Measurements from ENCODE around the gene TMEM201.

The TMEM201 gene

GRCh38 chr1:9609998-9610397, 21.3 kb downstream of the TMEM201 start:
- no peaks in the 10 kb centered on the region for H3K9me3 ChIP-seq (ENCODE audit: control insufficient read depth in 2 of 2, low read length in 2 of 2)
- H3K4me3 ChIP-seq (ENCODE audit: low read length in 2 of 2) = no peak overlapping the region
- no peak overlapping the region for H3K27ac ChIP-seq (ENCODE audit: low read length)
- H3K27me3 ChIP-seq (ENCODE audit: control insufficient read depth in 1 of 2, insufficient read depth in 2 of 2, low read length in 2 of 2) = no peaks in the 10 kb centered on the region
- no peaks in the 10 kb centered on the region for H3K4me1 ChIP-seq (ENCODE audit: control insufficient read depth, insufficient read depth, low read length)
- peaks cover 10 to 18% of the 10 kb centered on the region in 2 donors for H3K36me3 ChIP-seq (ENCODE audit: control insufficient read depth in 2 of 2, insufficient read depth in 2 of 2, low read length in 2 of 2)
- no peak overlapping the region for H3K9ac ChIP-seq (ENCODE audit: low read length in 2 of 2)

GRCh38 chr1:9610548-9610947, 21.8 kb downstream of the TMEM201 start:
- Histone ChIP-seq H3K9me3 (ENCODE audit: control insufficient read depth in 2 of 2, low read length in 2 of 2) (no peaks in the 10 kb centered on the region), H3K4me3 (ENCODE audit: low read length in 2 of 2) (no peak overlapping the region), H3K27ac (ENCODE audit: low read length) (no peak overlapping the region), H3K4me1 (ENCODE audit: control insufficient read depth, insufficient read depth, low read length) (no peaks in the 10 kb centered on the region), H3K36me3 (ENCODE audit: control insufficient read depth in 2 of 2, insufficient read depth in 2 of 2, low read length in 2 of 2) (peaks cover 10 to 18% of the 10 kb centered on the region in 2 donors), H3K27me3 (ENCODE audit: control insufficient read depth in 1 of 2, insufficient read depth in 2 of 2, low read length in 2 of 2) (no peaks in the 10 kb centered on the region), H3K9ac (ENCODE audit: low read length in 2 of 2) (no peak overlapping the region)

- H3K9ac ChIP-seq (ENCODE audit: low read length in 2 of 2) = no peak overlapping the region
- no peak overlapping the region for H3K27ac ChIP-seq (ENCODE audit: low read length)
- H3K9me3 ChIP-seq (ENCODE audit: control insufficient read depth in 2 of 2, low read length in 2 of 2) = no peaks in the 10 kb centered on the region
- no peaks in the 10 kb centered on the region for H3K27me3 ChIP-seq (ENCODE audit: control insufficient read depth in 1 of 2, insufficient read depth in 2 of 2, low read length in 2 of 2)
- H3K36me3 ChIP-seq (ENCODE audit: control insufficient read depth in 2 of 2, insufficient read depth in 2 of 2, low read length in 2 of 2) = peaks cover 10 to 18% of the 10 kb centered on the region in 2 donors
- no peaks in the 10 kb centered on the region for H3K4me1 ChIP-seq (ENCODE audit: control insufficient read depth, insufficient read depth, low read length)
- no peak overlapping the region for H3K4me3 ChIP-seq (ENCODE audit: low read length in 2 of 2)
Measured at GRCh38 chr1:9611716-9612115, 23.0 kb downstream of the TMEM201 start.

GRCh38 chr1:9612162-9612845, 23.6 kb downstream of the TMEM201 start:
- H3K27ac ChIP-seq (ENCODE audit: low read length) = no peak overlapping the region
- H3K9ac ChIP-seq (ENCODE audit: low read length in 2 of 2) = no peak overlapping the region
- H3K4me3 ChIP-seq (ENCODE audit: low read length in 2 of 2) = no peak overlapping the region
- H3K27me3 ChIP-seq (ENCODE audit: control insufficient read depth in 1 of 2, insufficient read depth in 2 of 2, low read length in 2 of 2) = no peaks in the 10 kb centered on the region
- no peaks in the 10 kb centered on the region for H3K9me3 ChIP-seq (ENCODE audit: control insufficient read depth in 2 of 2, low read length in 2 of 2)
- peaks cover 10 to 18% of the 10 kb centered on the region in 2 donors for H3K36me3 ChIP-seq (ENCODE audit: control insufficient read depth in 2 of 2, insufficient read depth in 2 of 2, low read length in 2 of 2)
- H3K4me1 ChIP-seq (ENCODE audit: control insufficient read depth, insufficient read depth, low read length) = no peaks in the 10 kb centered on the region

GRCh38 chr1:9612871-9613624, 24.3 kb downstream of the TMEM201 start:
- H3K9ac ChIP-seq (ENCODE audit: low read length in 2 of 2) = no peak overlapping the region
- no peaks in the 10 kb centered on the region for H3K4me1 ChIP-seq (ENCODE audit: control insufficient read depth, insufficient read depth, low read length)
- H3K27me3 ChIP-seq (ENCODE audit: control insufficient read depth in 1 of 2, insufficient read depth in 2 of 2, low read length in 2 of 2) = peaks cover 0 to 3% of the 10 kb centered on the region in 2 donors
- no peak overlapping the region for H3K27ac ChIP-seq (ENCODE audit: low read length)
- H3K4me3 ChIP-seq (ENCODE audit: low read length in 2 of 2) = no peak overlapping the region
- no peaks in the 10 kb centered on the region for H3K9me3 ChIP-seq (ENCODE audit: control insufficient read depth in 2 of 2, low read length in 2 of 2)
- H3K36me3 ChIP-seq (ENCODE audit: control insufficient read depth in 2 of 2, insufficient read depth in 2 of 2, low read length in 2 of 2) = peaks cover 10 to 16% of the 10 kb centered on the region in 2 donors

GRCh38 chr1:9613625-9614299, 25.1 kb downstream of the TMEM201 start:
- H3K36me3 ChIP-seq (ENCODE audit: control insufficient read depth in 2 of 2, insufficient read depth in 2 of 2, low read length in 2 of 2) = peaks cover 10 to 16% of the 10 kb centered on the region in 2 donors

GRCh38 chr1:9615316-9616063, 26.8 kb downstream of the TMEM201 start:
- peaks cover 5 to 8% of the 10 kb centered on the region in 2 donors for H3K27me3 ChIP-seq (ENCODE audit: control insufficient read depth in 1 of 2, insufficient read depth in 2 of 2, low read length in 2 of 2)
- H3K9me3 ChIP-seq (ENCODE audit: control insufficient read depth in 2 of 2, low read length in 2 of 2) = no peaks in the 10 kb centered on the region
- H3K9ac ChIP-seq (ENCODE audit: low read length in 2 of 2) = no peak overlapping the region
- H3K27ac ChIP-seq (ENCODE audit: low read length) = no peak overlapping the region
- H3K36me3 ChIP-seq (ENCODE audit: control insufficient read depth in 2 of 2, insufficient read depth in 2 of 2, low read length in 2 of 2) = peaks cover 0 to 6% of the 10 kb centered on the region in 2 donors
- H3K4me3 ChIP-seq (ENCODE audit: low read length in 2 of 2) = no peak overlapping the region
- H3K4me1 ChIP-seq (ENCODE audit: control insufficient read depth, insufficient read depth, low read length) = no peaks in the 10 kb centered on the region

More at GRCh38 chr1:9613625-9614299, 25.1 kb downstream of the TMEM201 start:
- Histone ChIP-seq H3K9me3 (ENCODE audit: control insufficient read depth in 2 of 2, low read length in 2 of 2) (no peaks in the 10 kb centered on the region), H3K27ac (ENCODE audit: low read length) (no peak overlapping the region), H3K4me1 (ENCODE audit: control insufficient read depth, insufficient read depth, low read length) (no peaks in the 10 kb centered on the region), H3K4me3 (ENCODE audit: low read length in 2 of 2) (no peak overlapping the region), H3K27me3 (ENCODE audit: control insufficient read depth in 1 of 2, insufficient read depth in 2 of 2, low read length in 2 of 2) (peaks cover 2 to 3% of the 10 kb centered on the region in 2 donors), H3K9ac (ENCODE audit: low read length in 2 of 2) (no peak overlapping the region)

- no peak overlapping the region for H3K9ac ChIP-seq (ENCODE audit: low read length in 2 of 2)
- no peaks in the 10 kb centered on the region for H3K9me3 ChIP-seq (ENCODE audit: control insufficient read depth in 2 of 2, low read length in 2 of 2)
- H3K27ac ChIP-seq (ENCODE audit: low read length) = no peak overlapping the region
- H3K27me3 ChIP-seq (ENCODE audit: control insufficient read depth in 1 of 2, insufficient read depth in 2 of 2, low read length in 2 of 2) = peaks cover 5 to 8% of the 10 kb centered on the region in 2 donors
- H3K4me1 ChIP-seq (ENCODE audit: control insufficient read depth, insufficient read depth, low read length) = no peaks in the 10 kb centered on the region
- H3K4me3 ChIP-seq (ENCODE audit: low read length in 2 of 2) = no peak overlapping the region
- no peaks in the 10 kb centered on the region for H3K36me3 ChIP-seq (ENCODE audit: control insufficient read depth in 2 of 2, insufficient read depth in 2 of 2, low read length in 2 of 2)
Measured at GRCh38 chr1:9618909-9619679, 30.4 kb downstream of the TMEM201 start.

GRCh38 chr1:9621032-9621431, 32.3 kb downstream of the TMEM201 start:
- peaks cover 8 to 15% of the 10 kb centered on the region in 2 donors for H3K27me3 ChIP-seq (ENCODE audit: control insufficient read depth in 1 of 2, insufficient read depth in 2 of 2, low read length in 2 of 2)
- H3K36me3 ChIP-seq (ENCODE audit: control insufficient read depth in 2 of 2, insufficient read depth in 2 of 2, low read length in 2 of 2) = no peaks in the 10 kb centered on the region
- H3K4me1 ChIP-seq (ENCODE audit: control insufficient read depth, insufficient read depth, low read length) = no peaks in the 10 kb centered on the region
- H3K27ac ChIP-seq (ENCODE audit: low read length) = no peak overlapping the region
- H3K9me3 ChIP-seq (ENCODE audit: control insufficient read depth in 2 of 2, low read length in 2 of 2) = no peaks in the 10 kb centered on the region
- H3K9ac ChIP-seq (ENCODE audit: low read length in 2 of 2) = no peak overlapping the region
- no peak overlapping the region for H3K4me3 ChIP-seq (ENCODE audit: low read length in 2 of 2)

- Histone ChIP-seq H3K36me3 (ENCODE audit: control insufficient read depth in 2 of 2, insufficient read depth in 2 of 2, low read length in 2 of 2) (no peaks in the 10 kb centered on the region), H3K27ac (ENCODE audit: low read length) (no peak overlapping the region), H3K27me3 (ENCODE audit: control insufficient read depth in 1 of 2, insufficient read depth in 2 of 2, low read length in 2 of 2) (peaks cover 3 to 10% of the 10 kb centered on the region in 2 donors), H3K9me3 (ENCODE audit: control insufficient read depth in 2 of 2, low read length in 2 of 2) (no peaks in the 10 kb centered on the region), H3K9ac (ENCODE audit: low read length in 2 of 2) (no peak overlapping the region), H3K4me3 (ENCODE audit: low read length in 2 of 2) (no peak overlapping the region), H3K4me1 (ENCODE audit: control insufficient read depth, insufficient read depth, low read length) (peaks cover 4% of the 10 kb centered on the region)
Measured at GRCh38 chr1:9624081-9624480, 35.4 kb downstream of the TMEM201 start.
